ENCODE results near the gene RDM1. TPM values are rescaled to one million over a fixed set of nuclear protein-coding genes. Genes with fewer than 3 reads are reported as not detected.

RDM1 gene
- total RNA-seq, 1 experiment from 2014 or later = 2.1 TPM

- ChIA-PET POLR2A (ENCODE audit: low non-redundant PET) (no interaction called here), CTCF (no interaction called here)
- no peaks in the 10 kb centered on the region for H3K4me1 ChIP-seq (ENCODE audit: insufficient read depth, low read length, poor library complexity, severe bottlenecking)
- no peak overlapping the region for H3K27ac ChIP-seq (ENCODE audit: low read depth, low read length, poor library complexity, severe bottlenecking)
- no peaks in the 10 kb centered on the region for H3K27me3 ChIP-seq (replicated peaks; ENCODE audit: insufficient read depth, low read depth, low read length, poor library complexity)
- no peaks in the 10 kb centered on the region for H3K36me3 ChIP-seq (ENCODE audit: insufficient read depth, low read length, poor library complexity, severe bottlenecking)
- H3K9me3 ChIP-seq (ENCODE audit: low read depth, low read length, poor library complexity, severe bottlenecking) = no peaks in the 10 kb centered on the region
- BruUV-seq (replicated peaks) = no TSS peak
- TF ChIP-seq EZH2 (IDR thresholded peaks at IDR 0.05; ENCODE audit: borderline replicate concordance, low read depth, low read length, poor library complexity, severe bottlenecking) (no peak), CTCF (conservative IDR thresholded peaks at IDR 0.05; ENCODE audit: low read depth, low read length) (no peak)
- intact Hi-C loops (cut with micrococcal nuclease; ENCODE audit: unreplicated experiment) = no loop called here
- no peak for DNase-seq (ENCODE audit: low spot score)
- H3K4me3 ChIP-seq (ENCODE audit: low read depth, low read length, poor library complexity, severe bottlenecking) = no peak overlapping the region
Measured at GRCh38 chr17:35892091-35893035, 38.2 kb downstream of the RDM1 start.

GRCh38 chr17:35891269-35891668 is 39.3 kb downstream of the RDM1 start:
- DNase-seq (ENCODE audit: low spot score) = no peak
- H3K4me3 ChIP-seq (ENCODE audit: low read depth, low read length, poor library complexity, severe bottlenecking) = no peak overlapping the region
- H3K36me3 ChIP-seq (ENCODE audit: insufficient read depth, low read length, poor library complexity, severe bottlenecking) = no peaks in the 10 kb centered on the region
- H3K27ac ChIP-seq (ENCODE audit: low read depth, low read length, poor library complexity, severe bottlenecking) = no peak overlapping the region
- BruUV-seq (replicated peaks) = no TSS peak
- TF ChIP-seq EZH2 (IDR thresholded peaks at IDR 0.05; ENCODE audit: borderline replicate concordance, low read depth, low read length, poor library complexity, severe bottlenecking) (no peak), CTCF (conservative IDR thresholded peaks at IDR 0.05; ENCODE audit: low read depth, low read length) (no peak)
- ChIA-PET CTCF (no interaction called here), POLR2A (ENCODE audit: low non-redundant PET) (interaction anchor here (0.7 kb wide), 1 partner anchor 76 kb away, joined by 6 read pairs; no protein-coding TSS in a partner anchor)
- intact Hi-C loops (cut with micrococcal nuclease; ENCODE audit: unreplicated experiment) = no loop called here
- H3K27me3 ChIP-seq (replicated peaks; ENCODE audit: insufficient read depth, low read depth, low read length, poor library complexity) = no peaks in the 10 kb centered on the region
- H3K4me1 ChIP-seq (ENCODE audit: insufficient read depth, low read length, poor library complexity, severe bottlenecking) = no peaks in the 10 kb centered on the region
- H3K9me3 ChIP-seq (ENCODE audit: low read depth, low read length, poor library complexity, severe bottlenecking) = no peaks in the 10 kb centered on the region

GRCh38 chr17:35890774-35891155 is 39.8 kb downstream of the RDM1 start:
- ChIA-PET POLR2A (ENCODE audit: low non-redundant PET) (interaction anchor here (0.7 kb wide), 1 partner anchor 76 kb away, joined by 6 read pairs; no protein-coding TSS in a partner anchor), CTCF (no interaction called here)
- TF ChIP-seq CTCF (conservative IDR thresholded peaks at IDR 0.05; ENCODE audit: low read depth, low read length) (no peak), EZH2 (IDR thresholded peaks at IDR 0.05; ENCODE audit: borderline replicate concordance, low read depth, low read length, poor library complexity, severe bottlenecking) (no peak)
- Histone ChIP-seq H3K27ac (ENCODE audit: low read depth, low read length, poor library complexity, severe bottlenecking) (no peak overlapping the region), H3K36me3 (ENCODE audit: insufficient read depth, low read length, poor library complexity, severe bottlenecking) (no peaks in the 10 kb centered on the region), H3K4me3 (ENCODE audit: low read depth, low read length, poor library complexity, severe bottlenecking) (no peak overlapping the region), H3K4me1 (ENCODE audit: insufficient read depth, low read length, poor library complexity, severe bottlenecking) (no peaks in the 10 kb centered on the region), H3K9me3 (ENCODE audit: low read depth, low read length, poor library complexity, severe bottlenecking) (no peaks in the 10 kb centered on the region), H3K27me3 (replicated peaks; ENCODE audit: insufficient read depth, low read depth, low read length, poor library complexity) (no peaks in the 10 kb centered on the region)
- intact Hi-C loops (cut with micrococcal nuclease; ENCODE audit: unreplicated experiment) = no loop called here
- no peak for DNase-seq (ENCODE audit: low spot score)
- BruUV-seq (replicated peaks) = no TSS peak

Data from A673 (cell line).